MV-4-11 (cell line): ENCODE results near the gene NEK11.

Source experiments
- DNase-seq: peaks from one replicate; lab custom pipeline; 2025; lab: John Stamatoyannopoulos, UW

NEK11 gene

GRCh38 chr3:131224886-131225550 is 198.3 kb downstream of the NEK11 start:
- DNase-seq, result no peak

GRCh38 chr3:131228522-131228921 is 201.8 kb downstream of the NEK11 start:
- DNase-seq, result no peak

- no peak for DNase-seq
Measured at GRCh38 chr3:131231710-131232389, 205.2 kb downstream of the NEK11 start.

- no peak for DNase-seq
Measured at GRCh38 chr3:131232711-131233267, 206.1 kb downstream of the NEK11 start.

GRCh38 chr3:131233900-131234668 is 207.4 kb downstream of the NEK11 start:
- DNase-seq, result no peak

- DNase-seq, result no peak
Measured at GRCh38 chr3:131236421-131236820, 209.7 kb downstream of the NEK11 start.

GRCh38 chr3:131238496-131238895 is 211.8 kb downstream of the NEK11 start:
- no peak for DNase-seq

- no peak for DNase-seq
Measured at GRCh38 chr3:131239267-131239666, 212.6 kb downstream of the NEK11 start.

- DNase-seq, result no peak
Measured at GRCh38 chr3:131242201-131242600, 215.5 kb downstream of the NEK11 start.

GRCh38 chr3:131250466-131250865 is 223.8 kb downstream of the NEK11 start:
- DNase-seq, result no peak

GRCh38 chr3:131260525-131260924 is 233.8 kb downstream of the NEK11 start:
- DNase-seq, result no peak

GRCh38 chr3:131261104-131261503 is 234.4 kb downstream of the NEK11 start:
- no peak for DNase-seq

GRCh38 chr3:131275556-131275955 is 248.9 kb downstream of the NEK11 start:
- DNase-seq, result no peak

GRCh38 chr3:131277836-131278497 is 251.3 kb downstream of the NEK11 start:
- no peak for DNase-seq

GRCh38 chr3:131279577-131279976 is 252.9 kb downstream of the NEK11 start:
- no peak for DNase-seq

- DNase-seq, result no peak
Measured at GRCh38 chr3:131282379-131282778, 255.7 kb downstream of the NEK11 start.

- no peak for DNase-seq
Measured at GRCh38 chr3:131282967-131283366, 256.3 kb downstream of the NEK11 start.

- no peak for DNase-seq
Measured at GRCh38 chr3:131283862-131284261, 257.2 kb downstream of the NEK11 start.

- DNase-seq, result no peak
Measured at GRCh38 chr3:131284302-131284701, 257.6 kb downstream of the NEK11 start.

- DNase-seq, result no peak
Measured at GRCh38 chr3:131285456-131285855, 258.8 kb downstream of the NEK11 start.

- no peak for DNase-seq
Measured at GRCh38 chr3:131299836-131300235, 273.2 kb downstream of the NEK11 start.

GRCh38 chr3:131303848-131304247 is 277.2 kb downstream of the NEK11 start:
- no peak for DNase-seq
